ENCODE data around the gene OIT3. TPM values are rescaled to one million over a fixed set of nuclear protein-coding genes. Genes with fewer than 3 reads are reported as not detected.

The OIT3 gene
- not detected for total RNA-seq
- not detected for total RNA-seq (2013)
- 0 to 0.35 (median 0) reads per million in 29 experiments for total RNA-seq

GRCh38 chr10:72893136-72893798 is at the start of gene OIT3:
TSS of gene OIT3 (plus strand) at chr10:72893739. CDS start at chr10:72893799, 60 bp downstream.
- WGBS (ENCODE audit: insufficient coverage): 100% methylated on average over 1 of the region's 4 CpGs

GRCh38 chr10:72846238-72846637 is 47.3 kb upstream of the OIT3 start:
- peaks cover 2 to 4% (median 3%) of the 10 kb centered on the region in 3 donors for H3K9me3 Mint-ChIP-seq
- H3K4me3 ChIP-seq (ENCODE audit: control insufficient read depth in 1 of 2, extremely low read depth in 1 of 2, low read length in 1 of 2): no peak overlapping the region
- H3K27ac ChIP-seq (ENCODE audit: low read length): no peak overlapping the region
- H3K27me3 ChIP-seq (replicated peaks in 1 of 2; ENCODE audit: control insufficient read depth in 2 of 2, extremely low read depth in 1 of 2, insufficient read depth in 2 of 2, low read length in 1 of 2): no peaks in the 10 kb centered on the region
- H3K27me3 Mint-ChIP-seq: no peaks in the 10 kb centered on the region
- DNase-seq (no peak), ATAC-seq (replicated peaks in 1 of 4) (no peak)
- no peaks in the 10 kb centered on the region for H3K36me3 ChIP-seq (ENCODE audit: control insufficient read depth in 2 of 2, extremely low read depth in 1 of 2, insufficient read depth in 1 of 2, low read length in 1 of 2)
- no peaks in the 10 kb centered on the region for H3K4me1 Mint-ChIP-seq
- no peak overlapping the region for H3K4me3 Mint-ChIP-seq
- H3K36me3 Mint-ChIP-seq: peaks cover 18% of the 10 kb centered on the region
- ChIA-PET CTCF (no interaction called here), POLR2A (no interaction called here)
- no peak overlapping the region for H3K27ac Mint-ChIP-seq
- no peaks in the 10 kb centered on the region for H3K9me3 ChIP-seq
- no peaks in the 10 kb centered on the region for H3K4me1 ChIP-seq (ENCODE audit: control insufficient read depth in 1 of 2, extremely low read depth in 1 of 2, insufficient read depth in 2 of 2, low read length in 2 of 2)
- no CpG with 5 or more reads among the region's 7 CpGs for WGBS (ENCODE audit: insufficient coverage)

More at GRCh38 chr10:72893136-72893798, at the start of gene OIT3:
- DNase-seq: no peak
- H3K27me3 ChIP-seq (replicated peaks in 1 of 2; ENCODE audit: control insufficient read depth in 2 of 2, extremely low read depth in 1 of 2, insufficient read depth in 2 of 2, low read length in 1 of 2): peaks cover 0 to 4% of the 10 kb centered on the region in 2 experiments
- no peak for ATAC-seq (replicated peaks in 1 of 4)
- Mint-ChIP-seq H3K4me3 (no peak within 1 kb of the TSS), H3K27me3 (peaks cover 14 to 16% of the 10 kb centered on the region in 2 donors), H3K27ac (no peak within 1 kb of the TSS), H3K9me3 (peaks cover 0 to 5% (median 0%) of the 10 kb centered on the region in 3 donors), H3K4me1 (peaks cover 0 to 2% (median 0%) of the 10 kb centered on the region in 3 donors), H3K36me3 (peaks cover 7% of the 10 kb centered on the region)
- H3K36me3 ChIP-seq (ENCODE audit: control insufficient read depth in 2 of 2, extremely low read depth in 1 of 2, insufficient read depth in 1 of 2, low read length in 1 of 2): no peaks in the 10 kb centered on the region
- POLR2A ChIA-PET: no interaction called here
- CTCF ChIA-PET: interaction anchor here in 1 of 2 donors (0.7 kb wide), 1 partner anchor 84 kb away, joined by 3 read pairs; no protein-coding TSS in a partner anchor
- H3K4me1 ChIP-seq (ENCODE audit: control insufficient read depth in 1 of 2, extremely low read depth in 1 of 2, insufficient read depth in 2 of 2, low read length in 2 of 2): no peaks in the 10 kb centered on the region
- H3K9me3 ChIP-seq: no peaks in the 10 kb centered on the region
- H3K4me3 ChIP-seq (ENCODE audit: control insufficient read depth in 1 of 2, extremely low read depth in 1 of 2, low read length in 1 of 2): no peak within 1 kb of the TSS
- no peak within 1 kb of the TSS for H3K27ac ChIP-seq (ENCODE audit: low read length)

- peaks cover 24% of the 10 kb centered on the region for H3K36me3 Mint-ChIP-seq
- H3K27me3 Mint-ChIP-seq: no peaks in the 10 kb centered on the region
Observed at GRCh38 chr10:72847681-72848080, 45.9 kb upstream of the OIT3 start.

GRCh38 chr10:72850861-72851260 is 42.7 kb upstream of the OIT3 start:
- Mint-ChIP-seq H3K36me3 (peaks cover 24% of the 10 kb centered on the region), H3K9me3 (peaks cover 2 to 7% (median 4%) of the 10 kb centered on the region in 3 donors), H3K4me1 (no peaks in the 10 kb centered on the region), H3K4me3 (no peak overlapping the region), H3K27me3 (no peaks in the 10 kb centered on the region), H3K27ac (no peak overlapping the region)
- no peak overlapping the region for H3K27ac ChIP-seq (ENCODE audit: low read length)
- H3K4me3 ChIP-seq (ENCODE audit: control insufficient read depth in 1 of 2, extremely low read depth in 1 of 2, low read length in 1 of 2): no peak overlapping the region
- no peaks in the 10 kb centered on the region for H3K27me3 ChIP-seq (replicated peaks in 1 of 2; ENCODE audit: control insufficient read depth in 2 of 2, extremely low read depth in 1 of 2, insufficient read depth in 2 of 2, low read length in 1 of 2)
- no peak for DNase-seq
- H3K9me3 ChIP-seq: no peaks in the 10 kb centered on the region
- no peak for ATAC-seq (replicated peaks in 1 of 4)
- H3K4me1 ChIP-seq (ENCODE audit: control insufficient read depth in 1 of 2, extremely low read depth in 1 of 2, insufficient read depth in 2 of 2, low read length in 2 of 2): no peaks in the 10 kb centered on the region
- CTCF ChIA-PET: interaction anchor here (0.6 to 0.7 kb wide), 2 partner anchors 38 to 464 kb away, joined by 3 to 4 read pairs; no protein-coding TSS in a partner anchor
- no peaks in the 10 kb centered on the region for H3K36me3 ChIP-seq (ENCODE audit: control insufficient read depth in 2 of 2, extremely low read depth in 1 of 2, insufficient read depth in 1 of 2, low read length in 1 of 2)
- POLR2A ChIA-PET: no interaction called here
- WGBS (ENCODE audit: insufficient coverage): 100% methylated on average over 1 of the region's 2 CpGs

More at GRCh38 chr10:72847681-72848080, 45.9 kb upstream of the OIT3 start:
- ATAC-seq (replicated peaks in 1 of 4): no peak
- no peaks in the 10 kb centered on the region for H3K4me1 Mint-ChIP-seq
- no peaks in the 10 kb centered on the region for H3K9me3 ChIP-seq
- ChIA-PET CTCF (no interaction called here), POLR2A (no interaction called here)
- no peak overlapping the region for H3K27ac ChIP-seq (ENCODE audit: low read length)
- WGBS (ENCODE audit: insufficient coverage): 100% methylated on average over 2 of the region's 2 CpGs
- H3K27ac Mint-ChIP-seq: no peak overlapping the region
- H3K4me3 ChIP-seq (ENCODE audit: control insufficient read depth in 1 of 2, extremely low read depth in 1 of 2, low read length in 1 of 2): no peak overlapping the region
- no peaks in the 10 kb centered on the region for H3K27me3 ChIP-seq (replicated peaks in 1 of 2; ENCODE audit: control insufficient read depth in 2 of 2, extremely low read depth in 1 of 2, insufficient read depth in 2 of 2, low read length in 1 of 2)
- no peak overlapping the region for H3K4me3 Mint-ChIP-seq
- H3K36me3 ChIP-seq (ENCODE audit: control insufficient read depth in 2 of 2, extremely low read depth in 1 of 2, insufficient read depth in 1 of 2, low read length in 1 of 2): no peaks in the 10 kb centered on the region
- H3K9me3 Mint-ChIP-seq: peaks cover 2 to 7% (median 4%) of the 10 kb centered on the region in 3 donors
- no peaks in the 10 kb centered on the region for H3K4me1 ChIP-seq (ENCODE audit: control insufficient read depth in 1 of 2, extremely low read depth in 1 of 2, insufficient read depth in 2 of 2, low read length in 2 of 2)
- DNase-seq: peak in 1 of 35 experiments; percentile 0

GRCh38 chr10:72851509-72851908 is 42.0 kb upstream of the OIT3 start:
- Mint-ChIP-seq H3K36me3 (peaks cover 24% of the 10 kb centered on the region), H3K27ac (no peak overlapping the region), H3K9me3 (peaks cover 2 to 7% (median 4%) of the 10 kb centered on the region in 3 donors), H3K4me3 (no peak overlapping the region), H3K4me1 (no peaks in the 10 kb centered on the region), H3K27me3 (no peaks in the 10 kb centered on the region)
- DNase-seq: no peak
- Histone ChIP-seq H3K9me3 (no peaks in the 10 kb centered on the region), H3K27ac (ENCODE audit: low read length) (no peak overlapping the region), H3K4me1 (ENCODE audit: control insufficient read depth in 1 of 2, extremely low read depth in 1 of 2, insufficient read depth in 2 of 2, low read length in 2 of 2) (no peaks in the 10 kb centered on the region), H3K27me3 (replicated peaks in 1 of 2; ENCODE audit: control insufficient read depth in 2 of 2, extremely low read depth in 1 of 2, insufficient read depth in 2 of 2, low read length in 1 of 2) (no peaks in the 10 kb centered on the region), H3K36me3 (ENCODE audit: control insufficient read depth in 2 of 2, extremely low read depth in 1 of 2, insufficient read depth in 1 of 2, low read length in 1 of 2) (no peaks in the 10 kb centered on the region), H3K4me3 (ENCODE audit: control insufficient read depth in 1 of 2, extremely low read depth in 1 of 2, low read length in 1 of 2) (no peak overlapping the region)
- ChIA-PET POLR2A (no interaction called here), CTCF (interaction anchor here in 1 of 2 donors (0.6 kb wide), 1 partner anchor 155 kb away, joined by 8 read pairs; no protein-coding TSS in a partner anchor)
- no CpG with 5 or more reads among the region's 1 CpG for WGBS (ENCODE audit: insufficient coverage)
- ATAC-seq (replicated peaks in 1 of 4): no peak

- ChIA-PET POLR2A (no interaction called here), CTCF (interaction anchor here in 1 of 2 donors (1.2 kb wide), 1 partner anchor 450 kb away, joined by 3 read pairs; no protein-coding TSS in a partner anchor)
- peaks cover 2 to 7% (median 4%) of the 10 kb centered on the region in 3 donors for H3K9me3 Mint-ChIP-seq
- H3K4me3 Mint-ChIP-seq: no peak overlapping the region
- DNase-seq (no peak), ATAC-seq (replicated peaks in 1 of 4) (no peak)
- no peaks in the 10 kb centered on the region for H3K4me1 Mint-ChIP-seq
- Histone ChIP-seq H3K9me3 (no peaks in the 10 kb centered on the region), H3K27me3 (replicated peaks in 1 of 2; ENCODE audit: control insufficient read depth in 2 of 2, extremely low read depth in 1 of 2, insufficient read depth in 2 of 2, low read length in 1 of 2) (no peaks in the 10 kb centered on the region), H3K36me3 (ENCODE audit: control insufficient read depth in 2 of 2, extremely low read depth in 1 of 2, insufficient read depth in 1 of 2, low read length in 1 of 2) (no peaks in the 10 kb centered on the region), H3K27ac (ENCODE audit: low read length) (no peak overlapping the region), H3K4me3 (ENCODE audit: control insufficient read depth in 1 of 2, extremely low read depth in 1 of 2, low read length in 1 of 2) (no peak overlapping the region), H3K4me1 (ENCODE audit: control insufficient read depth in 1 of 2, extremely low read depth in 1 of 2, insufficient read depth in 2 of 2, low read length in 2 of 2) (no peaks in the 10 kb centered on the region)
- H3K36me3 Mint-ChIP-seq: peaks cover 24% of the 10 kb centered on the region
- WGBS (ENCODE audit: insufficient coverage): 100% methylated on average over 1 of the region's 2 CpGs
- H3K27me3 Mint-ChIP-seq: no peaks in the 10 kb centered on the region
- H3K27ac Mint-ChIP-seq: no peak overlapping the region
Observed at GRCh38 chr10:72852508-72852907, 41.0 kb upstream of the OIT3 start.

Measured in T-cell (primary cell).